OCI-LY7 (cell line): ENCODE results near the gene MGMT.

Experiments used
- EZH2phosphoT487 ChIP-seq: fragments of 200-600 bp; sonication (generic); IDR thresholded peaks from 2 replicates; pipeline ENCODE4 v1.6.1; 2018; ENCODE audit warnings: low read depth, borderline replicate concordance, mild to moderate bottlenecking, mixed run types, antibody characterized with exemption, low read length, moderate library complexity, mixed read lengths
- TF ChIP-seq, protein P1 (sequence below): fragments of 200-600 bp; sonication (generic); conservative IDR thresholded peaks from 2 replicates; pipeline ENCODE4 v1.5.1; 2014; ENCODE audit warnings: mild to moderate bottlenecking, antibody characterized with exemption, low read length, moderate library complexity, mixed read lengths

DNA sequence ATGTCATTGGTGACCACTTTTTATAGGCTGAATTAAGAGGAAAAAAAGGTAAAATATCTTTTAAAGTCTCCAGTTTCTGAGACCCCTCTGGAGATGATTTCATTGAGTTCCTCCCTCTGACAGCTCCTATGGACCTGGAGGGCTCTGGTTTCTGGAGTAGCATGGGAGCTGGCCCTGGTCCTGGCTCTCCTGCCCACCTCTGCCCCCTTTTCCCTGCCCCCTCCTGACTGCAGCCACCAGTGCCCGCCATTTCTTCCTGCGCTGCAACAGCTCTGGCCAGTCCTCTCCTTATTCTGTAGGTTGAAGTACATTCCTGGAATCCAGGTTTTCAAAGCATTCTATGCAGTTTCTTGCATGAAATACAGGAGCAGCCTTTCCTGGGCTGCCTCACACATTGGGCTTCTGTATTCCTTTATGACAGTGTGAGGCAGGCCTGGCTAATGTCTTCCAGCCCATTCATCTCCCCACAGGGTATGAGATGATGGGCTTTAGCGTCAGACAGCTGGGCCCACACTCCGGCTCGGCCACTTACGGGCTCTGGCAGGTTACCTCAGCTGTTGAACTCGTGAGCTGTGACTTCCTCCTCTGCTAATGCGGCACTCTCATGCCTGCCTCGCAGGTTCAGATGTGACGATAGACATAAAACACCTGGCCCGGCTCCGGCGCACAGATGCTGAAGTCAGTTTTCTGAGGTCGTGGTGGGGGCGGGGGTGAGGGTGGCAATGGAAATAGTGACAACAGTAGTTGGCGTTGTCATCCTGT is 101.7 kb downstream of the MGMT start:
- TF ChIP-seq, protein P1, sequence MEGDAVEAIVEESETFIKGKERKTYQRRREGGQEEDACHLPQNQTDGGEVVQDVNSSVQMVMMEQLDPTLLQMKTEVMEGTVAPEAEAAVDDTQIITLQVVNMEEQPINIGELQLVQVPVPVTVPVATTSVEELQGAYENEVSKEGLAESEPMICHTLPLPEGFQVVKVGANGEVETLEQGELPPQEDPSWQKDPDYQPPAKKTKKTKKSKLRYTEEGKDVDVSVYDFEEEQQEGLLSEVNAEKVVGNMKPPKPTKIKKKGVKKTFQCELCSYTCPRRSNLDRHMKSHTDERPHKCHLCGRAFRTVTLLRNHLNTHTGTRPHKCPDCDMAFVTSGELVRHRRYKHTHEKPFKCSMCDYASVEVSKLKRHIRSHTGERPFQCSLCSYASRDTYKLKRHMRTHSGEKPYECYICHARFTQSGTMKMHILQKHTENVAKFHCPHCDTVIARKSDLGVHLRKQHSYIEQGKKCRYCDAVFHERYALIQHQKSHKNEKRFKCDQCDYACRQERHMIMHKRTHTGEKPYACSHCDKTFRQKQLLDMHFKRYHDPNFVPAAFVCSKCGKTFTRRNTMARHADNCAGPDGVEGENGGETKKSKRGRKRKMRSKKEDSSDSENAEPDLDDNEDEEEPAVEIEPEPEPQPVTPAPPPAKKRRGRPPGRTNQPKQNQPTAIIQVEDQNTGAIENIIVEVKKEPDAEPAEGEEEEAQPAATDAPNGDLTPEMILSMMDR: no peak
- TF ChIP-seq EZH2phosphoT487: no peak
